Spleen (tissue), 7 donors: Measurements from ENCODE around the gene MRPL40.

Source experiments
- CTCF ChIP-seq, 11 experiments: fragments of 200-600 bp in 7 of 11; fragments of 450-650 bp in 4 of 11; sonication (generic) in 4 of 11; IDR thresholded peaks in 8 of 11; conservative IDR thresholded peaks in 3 of 11; 1 replicate in 7 of 11; 2 replicates in 4 of 11; pipeline versions ENCODE4 v1.4.0 to v1.8.0; 2016 to 2021; ENCODE audit warnings: antibody characterized with exemption in 11 of 11, inconsistent platforms in 4 of 11, mild to moderate bottlenecking in 1 of 11
- POLR2A ChIP-seq, 3 donors: fragments of 450-650 bp; IDR thresholded peaks; one replicate each; pipeline ENCODE4 v1.5.1; 2017; ENCODE audit warnings: antibody characterized with exemption in 3 of 3, mild to moderate bottlenecking in 1 of 3
- POLR2AphosphoS5 ChIP-seq, 3 donors: sonication (generic); formaldehyde crosslinking; IDR thresholded peaks; one replicate each; pipeline ENCODE4 v1.5.1; 2017; ENCODE audit warnings: antibody characterized with exemption in 3 of 3
- donor health status: DM: no; HTN: no; CAD: no; lungs with moderate emphysema.
- donor health status: DM: no; HTN: no; CAD: no.
- donor health status: DM: no; HTN: no; CAD: no.

DNA sequence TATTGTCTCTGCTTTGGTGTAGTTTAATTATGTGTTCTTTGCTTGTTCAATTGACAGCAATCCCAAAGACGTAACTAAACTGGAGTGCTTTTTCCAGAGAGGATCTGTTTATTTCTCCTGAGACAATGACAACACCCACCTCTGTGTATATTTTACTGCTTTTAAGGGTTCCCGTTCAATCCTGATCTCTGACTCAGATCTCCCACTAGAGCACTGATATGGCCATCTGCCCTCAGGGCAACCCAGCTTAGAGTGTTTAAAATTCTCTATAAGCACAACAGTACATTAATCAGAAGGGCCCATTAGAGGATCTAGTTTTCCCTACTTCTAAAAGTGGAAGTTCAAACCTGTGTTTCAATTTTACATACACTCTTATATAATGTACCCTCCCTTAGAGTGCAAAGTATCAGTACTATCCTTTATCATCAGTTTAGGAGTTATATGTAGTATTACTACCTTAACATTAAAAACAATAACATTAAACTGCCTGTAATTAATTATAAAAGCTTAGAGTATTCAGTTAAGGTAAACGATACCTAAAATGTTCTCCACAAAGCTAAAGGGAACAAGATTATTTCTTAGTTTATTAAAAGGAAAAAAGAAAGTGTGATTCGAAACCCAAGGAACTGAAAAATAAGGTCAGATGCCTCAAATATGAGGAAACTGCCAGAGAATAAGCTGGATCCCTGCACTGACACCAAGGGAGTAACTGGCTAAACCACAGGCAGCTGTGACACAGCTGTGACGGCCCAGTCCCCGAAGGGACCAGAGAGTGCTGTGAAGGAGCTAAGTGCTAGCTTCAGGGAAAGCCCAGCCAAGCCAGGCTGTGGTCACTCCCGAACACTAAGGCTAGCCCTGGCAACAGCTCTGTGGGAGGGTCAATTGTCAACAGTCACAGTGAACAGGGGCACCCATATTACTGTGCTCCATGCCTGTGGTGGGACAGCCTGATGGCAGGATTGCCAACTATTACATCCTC, 31.4 kb downstream of the MRPL40 start:
- TF ChIP-seq POLR2A (IDR thresholded peaks at IDR 0.05) (no peak), CTCF (IDR thresholded peaks at IDR 0.05 in 8 of 11, conservative IDR thresholded peaks at IDR 0.05 in 3 of 11) (no peak), POLR2AphosphoS5 (IDR thresholded peaks at IDR 0.05) (no peak)
